GM21723 (cell line): ENCODE data around the gene CAPN6.

Experiments used
- ATAC-seq: cut with Tn5 transposase; IDR thresholded peaks from one replicate; pipeline ENCODE4 v1.9.1; 2021; ENCODE audit warnings: mild to moderate bottlenecking, moderate library complexity; ENCODE audit not compliant: unreplicated experiment

Gene CAPN6

GRCh38 chrX:111270339-111270738 is at the start of gene CAPN6:
TSS of gene CAPN6 (minus strand) at chrX:111270483. CDS start at chrX:111263936, 6,547 bp downstream.
- no peak for ATAC-seq

- ATAC-seq, result no peak
Measured at GRCh38 chrX:111319451-111319850, 49.2 kb upstream of the CAPN6 start.

GRCh38 chrX:111318901-111319300 is 48.6 kb upstream of the CAPN6 start:
- no peak for ATAC-seq

GRCh38 chrX:111309083-111309482 is 38.8 kb upstream of the CAPN6 start:
- no peak for ATAC-seq

- no peak for ATAC-seq
Measured at GRCh38 chrX:111308039-111308438, 37.8 kb upstream of the CAPN6 start.

- ATAC-seq, result no peak
Measured at GRCh38 chrX:111302284-111302683, 32.0 kb upstream of the CAPN6 start.

GRCh38 chrX:111288841-111289240 is 18.6 kb upstream of the CAPN6 start:
- ATAC-seq, result no peak

GRCh38 chrX:111284631-111285293 is 14.5 kb upstream of the CAPN6 start:
- ATAC-seq, result no peak

- ATAC-seq, result no peak
Measured at GRCh38 chrX:111283446-111283845, 13.2 kb upstream of the CAPN6 start.

- no peak for ATAC-seq
Measured at GRCh38 chrX:111282991-111283390, 12.7 kb upstream of the CAPN6 start.

GRCh38 chrX:111282139-111282538 is 11.9 kb upstream of the CAPN6 start:
- ATAC-seq, result no peak

- no peak for ATAC-seq
Measured at GRCh38 chrX:111268506-111268905, 1.8 kb downstream of the CAPN6 start.

- ATAC-seq, result no peak
Measured at GRCh38 chrX:111265486-111265885, 4.8 kb downstream of the CAPN6 start.

- no peak for ATAC-seq
Measured at GRCh38 chrX:111264385-111264784, 5.9 kb downstream of the CAPN6 start.

- no peak for ATAC-seq
Measured at GRCh38 chrX:111262086-111262485, 8.2 kb downstream of the CAPN6 start.

- ATAC-seq, result no peak
Measured at GRCh38 chrX:111260451-111260850, 9.8 kb downstream of the CAPN6 start.

- no peak for ATAC-seq
Measured at GRCh38 chrX:111259559-111259958, 10.7 kb downstream of the CAPN6 start.

- no peak for ATAC-seq
Measured at GRCh38 chrX:111257733-111258132, 12.6 kb downstream of the CAPN6 start.

GRCh38 chrX:111254896-111255693 is 15.2 kb downstream of the CAPN6 start:
- ATAC-seq, result no peak

- no peak for ATAC-seq
Measured at GRCh38 chrX:111244235-111244750, 26.0 kb downstream of the CAPN6 start.

GRCh38 chrX:111216293-111216801 is 53.9 kb downstream of the CAPN6 start:
- no peak for ATAC-seq

- no peak for ATAC-seq
Measured at GRCh38 chrX:111207851-111208250, 62.4 kb downstream of the CAPN6 start.
